ENCODE data around the gene RERE.
"Not testable (repeated sequence)": the region's sequence is repeated elsewhere in the genome, so short reads cannot be mapped to it uniquely, and the experiment has no call there.

RERE gene

GRCh38 chr1:8747879-8748825, 69.3 kb downstream of the RERE start:
- no peak for DNase-seq

GRCh38 chr1:8746554-8746953, 70.9 kb downstream of the RERE start:
- DNase-seq: no peak

- DNase-seq: no peak
These were observed 71.6 kb downstream of the RERE start for GRCh38 chr1:8745749-8746390.

- no peak for DNase-seq
These were observed 72.1 kb downstream of the RERE start for GRCh38 chr1:8745346-8745745.

GRCh38 chr1:8742022-8742924, 75.2 kb downstream of the RERE start:
- DNase-seq: no peak

- no peak for DNase-seq
These were observed 77.4 kb downstream of the RERE start for GRCh38 chr1:8740034-8740449.

GRCh38 chr1:8739377-8739776, 78.1 kb downstream of the RERE start:
- no peak for DNase-seq

- no peak for DNase-seq
These were observed 80.5 kb downstream of the RERE start for GRCh38 chr1:8736927-8737326.

- no peak for DNase-seq
These were observed 84.0 kb downstream of the RERE start for GRCh38 chr1:8733484-8733883.

- no peak for DNase-seq
These were observed 86.3 kb downstream of the RERE start for GRCh38 chr1:8731162-8731561.

GRCh38 chr1:8728464-8728863, 89.0 kb downstream of the RERE start:
- DNase-seq: no peak

GRCh38 chr1:8727809-8728213, 89.6 kb downstream of the RERE start:
- no peak for DNase-seq

GRCh38 chr1:8727316-8727715, 90.1 kb downstream of the RERE start:
- DNase-seq: not testable (repeated sequence)

- DNase-seq: not testable (repeated sequence)
These were observed 90.6 kb downstream of the RERE start for GRCh38 chr1:8726801-8727186.

GRCh38 chr1:8723010-8723409, 94.4 kb downstream of the RERE start:
- DNase-seq: no peak

GRCh38 chr1:8722366-8722765, 95.1 kb downstream of the RERE start:
- DNase-seq: no peak

GRCh38 chr1:8721679-8722324, 95.6 kb downstream of the RERE start:
- no peak for DNase-seq

- DNase-seq: no peak
These were observed 97.1 kb downstream of the RERE start for GRCh38 chr1:8720347-8720746.

GRCh38 chr1:8718850-8719361, 98.5 kb downstream of the RERE start:
- DNase-seq: no peak

- DNase-seq: no peak
These were observed 100.3 kb downstream of the RERE start for GRCh38 chr1:8717148-8717547.

- no peak for DNase-seq
These were observed 101.2 kb downstream of the RERE start for GRCh38 chr1:8716238-8716637.

- DNase-seq: no peak
These were observed 103.3 kb downstream of the RERE start for GRCh38 chr1:8714173-8714572.
